Endothelial cell of umbilical vein (primary cell): ENCODE data around the gene DUSP6. TPM values are rescaled to one million over a fixed set of nuclear protein-coding genes. Genes with fewer than 3 reads are reported as not detected.

Experiments used
- BruUV-seq: library from RNA; stranded (reverse); fragments of 400-500 nt; replicated peaks from 2 replicates; lab custom pipeline; 2021; lab: Mats Ljungman, UMichigan
- CTCF ChIA-PET: fragments of 300-600, 350-600 bp; sonication (Branson Sonifier 250); formaldehyde crosslinking; loops from one replicate; lab custom pipeline; 2021; ENCODE audit warnings: antibody characterized with exemption, inconsistent platforms; lab: Charles Lee
- POLR2A ChIA-PET: fragments of 300-600, 350-600 bp; sonication (Branson Sonifier 250); formaldehyde crosslinking; loops from one replicate; lab custom pipeline; 2021; ENCODE audit warnings: antibody characterized with exemption, inconsistent platforms; lab: Charles Lee
- DNase-seq: peaks from one replicate; pipeline ENCODE4 v3.0.0-alpha.2; 2011; ENCODE audit warnings: low read depth, low spot score
- FAIRE-seq: peaks from 2 replicates; lab custom pipeline; 2011; peaks lifted over from hg19 to GRCh38; lab: Jason Lieb, UNC
- H2AFZ ChIP-seq: 2 replicates; pipeline ENCODE4 v1.6.0; 2012; ENCODE audit warnings: low read depth, low read length, control low read depth, inconsistent platforms
- H3K27ac ChIP-seq: 2 replicates; pipeline ENCODE4 v1.5.1; 2011; ENCODE audit warnings: low read depth, mild to moderate bottlenecking, control low read depth, low read length, moderate library complexity; ENCODE audit not compliant: insufficient read depth
- H3K27me3 ChIP-seq, 2 experiments: 2 replicates each; pipeline versions ENCODE4 v1.6.0 to v1.6.1; 2011; ENCODE audit warnings: low read length in 2 of 2, mixed read lengths in 1 of 2; ENCODE audit not compliant: control insufficient read depth in 2 of 2, insufficient read depth in 2 of 2
- H3K36me3 ChIP-seq, 2 experiments: 2 replicates in 1 of 2; 3 replicates in 1 of 2; pipeline ENCODE4 v1.5.1; 2011; ENCODE audit warnings: low read length in 2 of 2, mild to moderate bottlenecking in 1 of 2, moderate library complexity in 1 of 2; ENCODE audit not compliant: control insufficient read depth in 2 of 2, insufficient read depth in 2 of 2; ENCODE audit errors: extremely low read depth in 1 of 2
- H3K4me1 ChIP-seq: 3 replicates; pipeline ENCODE4 v1.5.1; 2011; ENCODE audit warnings: mild to moderate bottlenecking, low read length; ENCODE audit not compliant: control insufficient read depth, insufficient read depth; ENCODE audit errors: extremely low read depth
- H3K4me2 ChIP-seq: 2 replicates; pipeline ENCODE4 v1.6.1; 2011; ENCODE audit warnings: low read length, control low read depth, mixed read lengths; ENCODE audit not compliant: insufficient read depth
- H3K4me3 ChIP-seq, 3 experiments: fragments of 200-600 bp in 1 of 3; sonication (generic), shearing (Covaris generic) in 1 of 3; replicated peaks in 1 of 3; 2 replicates each; pipeline ENCODE4 v1.5.1; 2011 to 2016; ENCODE audit warnings: control low read depth in 3 of 3, low read length in 3 of 3, mild to moderate bottlenecking in 2 of 3, inconsistent platforms in 1 of 3, low read depth in 1 of 3, moderate library complexity in 1 of 3; ENCODE audit not compliant: insufficient read depth in 1 of 3
- H3K79me2 ChIP-seq: 2 replicates; pipeline ENCODE4 v1.6.0; 2012; ENCODE audit warnings: low read length, inconsistent platforms; ENCODE audit not compliant: control insufficient read depth, insufficient read depth
- H3K9ac ChIP-seq: replicated peaks from 2 replicates; pipeline ENCODE3; 2011; ENCODE audit warnings: low read length, control low read depth; ENCODE audit not compliant: insufficient read depth; ENCODE audit errors: extremely low read depth
- H3K9me1 ChIP-seq: replicated peaks from 3 replicates; pipeline ENCODE4 v1.6.0; 2011; ENCODE audit warnings: mild to moderate bottlenecking, low read length; ENCODE audit not compliant: control insufficient read depth, insufficient read depth; ENCODE audit errors: extremely low read depth
- H3K9me3 ChIP-seq: replicated peaks from 2 replicates; pipeline ENCODE4 v1.5.1; 2012; ENCODE audit warnings: low read length, inconsistent platforms; ENCODE audit not compliant: control insufficient read depth, insufficient read depth
- H4K20me1 ChIP-seq: replicated peaks from 2 replicates; pipeline ENCODE3; 2011; ENCODE audit warnings: mild to moderate bottlenecking, low read length; ENCODE audit not compliant: control insufficient read depth, insufficient read depth; ENCODE audit errors: extremely low read depth
- EZH2 ChIP-seq: IDR thresholded peaks from 2 replicates; pipeline ENCODE4 v1.6.1; 2012; ENCODE audit warnings: borderline replicate concordance, low read depth, mild to moderate bottlenecking, moderate library complexity, low read length, inconsistent platforms; ENCODE audit not compliant: severe bottlenecking
- FOS ChIP-seq: IDR thresholded peaks from 2 replicates; pipeline ENCODE4 v1.6.1; 2011; ENCODE audit warnings: mild to moderate bottlenecking, low read length, moderate library complexity, borderline replicate concordance; ENCODE audit not compliant: insufficient read depth
- GATA2 ChIP-seq: IDR thresholded peaks from 2 replicates; pipeline ENCODE4 v1.7.0; 2011; ENCODE audit warnings: low read depth, mild to moderate bottlenecking, moderate library complexity, mixed read lengths, low read length; ENCODE audit not compliant: insufficient read length, insufficient read depth
- JUN ChIP-seq: IDR thresholded peaks from 2 replicates; pipeline ENCODE4 v1.6.1; 2011; ENCODE audit warnings: borderline replicate concordance, low read depth; ENCODE audit not compliant: insufficient read length, insufficient read depth
- MYC ChIP-seq: IDR thresholded peaks from one replicate; pipeline ENCODE4 v1.6.1; 2011; ENCODE audit warnings: mild to moderate bottlenecking, low read depth, low read length
- POLR2A ChIP-seq: IDR thresholded peaks from 2 replicates; pipeline ENCODE4 v1.6.1; 2012; ENCODE audit warnings: low read depth, mild to moderate bottlenecking, control low read depth, low read length
- POLR2AphosphoS5 ChIP-seq: IDR thresholded peaks from 2 replicates; pipeline ENCODE4 v1.6.1; 2012; ENCODE audit warnings: low read depth, mild to moderate bottlenecking, control low read depth, low read length, moderate library complexity; ENCODE audit not compliant: insufficient read depth
- dilution Hi-C: fragments of 300-500 bp; cut with MboI; formaldehyde crosslinking; loops from one replicate; pipeline ENCODE4 v1.15.0; 2019; ENCODE audit warnings: low sequenced_read_pairs; ENCODE audit not compliant: extremely low pct_ligation_motif_present
- intact Hi-C: fragments of 100-400 bp; cut with micrococcal nuclease; formaldehyde crosslinking; loops from one replicate; pipeline ENCODE4 v1.10.0; 2022
- polyA plus RNA-seq, 4 experiments: library from polyadenylated mRNA; depleted of rRNA in 3 of 4; stranded (reverse) in 3 of 4; unstranded in 1 of 4; fragments of >200 nt; gene quantifications; 2 replicates each; pipeline versions ENCODE4 v1.2.1 to v1.2.3, GENCODE V29; 2011 to 2012; ENCODE audit warnings: missing spikeins in 1 of 4
- total RNA-seq: library from RNA; stranded (reverse); gene quantifications from 2 replicates; pipeline ENCODE4 v1.2.3, GENCODE V29; 2021
- TF ChIP-seq, protein P1 (sequence below): IDR thresholded peaks from 2 replicates; pipeline ENCODE4 v1.6.1; 2011; ENCODE audit not compliant: insufficient read depth, insufficient read length
- TF ChIP-seq, protein P2 (sequence below), 2 donors: IDR thresholded peaks; 1 replicate in 1 of 2; 2 replicates in 1 of 2; pipeline ENCODE4 v1.5.1; 2011; ENCODE audit warnings: low read length in 2 of 2, mild to moderate bottlenecking in 2 of 2, moderate library complexity in 2 of 2, control low read depth in 1 of 2, inconsistent platforms in 1 of 2, low read depth in 1 of 2; ENCODE audit not compliant: insufficient read depth in 1 of 2; ENCODE audit errors: extremely low read depth in 1 of 2

The DUSP6 gene
- total and polyA plus RNA-seq, 2 donors (not counting 3 experiments of a cell fraction or from before 2014, with no cell fraction given), result 148 to 149 TPM

DNA sequence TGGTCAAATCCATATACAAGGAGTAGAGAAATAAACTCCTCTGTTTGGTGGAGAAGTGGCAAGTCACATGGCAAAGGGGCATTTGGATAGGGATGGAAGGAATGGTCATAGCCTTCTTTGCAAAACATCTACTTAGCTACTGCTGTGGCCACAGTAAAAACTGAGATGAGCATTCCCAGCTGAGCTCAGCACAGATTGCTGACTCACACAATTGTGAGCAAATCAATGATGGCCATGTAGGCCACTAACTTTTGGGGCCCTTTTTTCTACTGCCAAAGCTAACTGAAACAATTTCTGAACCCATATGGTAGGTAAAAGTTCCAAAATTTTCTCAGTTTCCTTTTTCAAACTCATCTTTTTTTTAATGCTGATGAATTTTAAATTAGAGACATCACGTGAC is 31.6 kb downstream of the DUSP6 start:
- Histone ChIP-seq H3K4me1 (peaks cover 5% of the 10 kb centered on the region), H3K9ac (no peak overlapping the region), H3K4me3 (no peak overlapping the region), H3K36me3 (no peaks in the 10 kb centered on the region), H3K9me1 (no peaks in the 10 kb centered on the region), H3K79me2 (no peaks in the 10 kb centered on the region), H3K9me3 (no peaks in the 10 kb centered on the region), H3K27me3 (no peaks in the 10 kb centered on the region), H4K20me1 (no peaks in the 10 kb centered on the region), H3K4me2 (no peak overlapping the region), H3K27ac (no peak overlapping the region), H2AFZ (no peak overlapping the region)
- no peak for FAIRE-seq
- no TSS peak for BruUV-seq
- intact Hi-C loops (no loop called here), dilution Hi-C loops (no loop called here)
- TF ChIP-seq, protein P1, sequence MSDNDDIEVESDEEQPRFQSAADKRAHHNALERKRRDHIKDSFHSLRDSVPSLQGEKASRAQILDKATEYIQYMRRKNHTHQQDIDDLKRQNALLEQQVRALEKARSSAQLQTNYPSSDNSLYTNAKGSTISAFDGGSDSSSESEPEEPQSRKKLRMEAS, result no peak
- TF ChIP-seq POLR2AphosphoS5 (no peak), GATA2 (no peak), EZH2 (no peak), JUN (no peak), FOS (no peak), POLR2A (no peak), MYC (no peak)
- TF ChIP-seq, protein P2, sequence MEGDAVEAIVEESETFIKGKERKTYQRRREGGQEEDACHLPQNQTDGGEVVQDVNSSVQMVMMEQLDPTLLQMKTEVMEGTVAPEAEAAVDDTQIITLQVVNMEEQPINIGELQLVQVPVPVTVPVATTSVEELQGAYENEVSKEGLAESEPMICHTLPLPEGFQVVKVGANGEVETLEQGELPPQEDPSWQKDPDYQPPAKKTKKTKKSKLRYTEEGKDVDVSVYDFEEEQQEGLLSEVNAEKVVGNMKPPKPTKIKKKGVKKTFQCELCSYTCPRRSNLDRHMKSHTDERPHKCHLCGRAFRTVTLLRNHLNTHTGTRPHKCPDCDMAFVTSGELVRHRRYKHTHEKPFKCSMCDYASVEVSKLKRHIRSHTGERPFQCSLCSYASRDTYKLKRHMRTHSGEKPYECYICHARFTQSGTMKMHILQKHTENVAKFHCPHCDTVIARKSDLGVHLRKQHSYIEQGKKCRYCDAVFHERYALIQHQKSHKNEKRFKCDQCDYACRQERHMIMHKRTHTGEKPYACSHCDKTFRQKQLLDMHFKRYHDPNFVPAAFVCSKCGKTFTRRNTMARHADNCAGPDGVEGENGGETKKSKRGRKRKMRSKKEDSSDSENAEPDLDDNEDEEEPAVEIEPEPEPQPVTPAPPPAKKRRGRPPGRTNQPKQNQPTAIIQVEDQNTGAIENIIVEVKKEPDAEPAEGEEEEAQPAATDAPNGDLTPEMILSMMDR (IDR thresholded peaks at IDR 0.05; ENCODE audit: extremely low read depth in 1 of 2, insufficient read depth in 1 of 2, low read depth in 1 of 2, low read length in 2 of 2), result no peak
- DNase-seq, result no peak
- CTCF ChIA-PET, result no interaction called here
- POLR2A ChIA-PET, result no interaction called here
